ENCODE results near the gene PRKACB. TPM values are rescaled to one million over a fixed set of nuclear protein-coding genes. Genes with fewer than 3 reads are reported as not detected.

Gene PRKACB
- 5.5 and 11.4 TPM in 2 replicates for total RNA-seq

DNA sequence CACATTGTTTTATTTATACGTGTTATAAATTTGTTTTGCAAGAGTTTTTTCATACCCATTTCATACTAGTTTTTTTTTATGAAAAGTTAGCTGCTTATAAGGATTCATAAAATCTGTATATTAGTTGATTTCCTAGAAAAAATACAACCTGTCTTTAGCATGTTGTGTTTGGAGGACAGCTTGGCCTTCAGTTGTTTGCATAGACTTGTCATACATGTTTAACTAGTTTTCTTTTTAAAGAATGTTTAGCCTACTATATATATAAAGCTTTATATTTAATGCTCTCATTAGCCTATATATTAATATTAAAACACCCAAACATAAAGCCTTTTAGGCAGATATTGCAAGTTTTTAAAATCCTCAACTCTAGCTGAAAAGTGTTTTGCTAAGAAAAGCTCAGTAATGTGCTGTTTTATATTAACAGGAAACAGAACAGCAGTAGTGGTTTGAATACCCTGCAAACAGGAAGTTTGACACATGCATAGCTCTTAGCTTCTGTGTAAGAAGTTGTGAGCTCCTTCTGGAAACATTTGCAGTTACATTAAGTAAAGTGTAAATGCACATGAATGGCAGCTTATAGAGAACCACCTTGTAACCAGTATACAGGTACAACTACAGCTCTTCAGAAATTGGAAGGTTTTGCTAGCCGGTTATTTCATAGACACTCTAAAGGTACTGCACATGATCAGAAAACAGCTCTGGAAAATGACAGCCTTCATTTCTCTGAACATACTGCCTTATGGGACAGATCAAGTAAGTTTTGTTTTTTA is at the start of gene PRKACB:
Gene PRKACB, plus strand, starts transcription at position 476 of the 770 bp plus-strand sequence. Its CDS starts 91 bp downstream, at position 567.

Other genes starting within 250 kb of the PRKACB start
- 1.0 and 3.6 TPM in 2 replicates for gene TTLL7, start 145.1 kb upstream of the PRKACB start, total RNA-seq
- 0.68 and 0.85 TPM in 2 replicates for gene SAMD13, start 157.4 kb downstream of the PRKACB start, total RNA-seq

Measured in nasal cavity respiratory epithelium epithelial cell of viscerocranial mucosa (primary cell).